Tibial nerve (tissue), 3 donors: ENCODE data around the gene NAMPT.

Experiments used
- POLR2A ChIP-seq, 2 donors: fragments of 450-650 bp; IDR thresholded peaks; one replicate each; pipeline ENCODE4 v1.6.1; 2017; ENCODE audit warnings: antibody characterized with exemption in 2 of 2, mild to moderate bottlenecking in 2 of 2, moderate library complexity in 2 of 2
- TF ChIP-seq, protein P1 (sequence below), 5 experiments: fragments of 200-600 bp in 3 of 5; fragments of 450-650 bp in 2 of 5; sonication (generic) in 3 of 5; IDR thresholded peaks; one replicate each; pipeline ENCODE4 v1.5.1; 2016 to 2019; ENCODE audit warnings: antibody characterized with exemption in 5 of 5, mild to moderate bottlenecking in 3 of 5, moderate library complexity in 2 of 5

DNA sequence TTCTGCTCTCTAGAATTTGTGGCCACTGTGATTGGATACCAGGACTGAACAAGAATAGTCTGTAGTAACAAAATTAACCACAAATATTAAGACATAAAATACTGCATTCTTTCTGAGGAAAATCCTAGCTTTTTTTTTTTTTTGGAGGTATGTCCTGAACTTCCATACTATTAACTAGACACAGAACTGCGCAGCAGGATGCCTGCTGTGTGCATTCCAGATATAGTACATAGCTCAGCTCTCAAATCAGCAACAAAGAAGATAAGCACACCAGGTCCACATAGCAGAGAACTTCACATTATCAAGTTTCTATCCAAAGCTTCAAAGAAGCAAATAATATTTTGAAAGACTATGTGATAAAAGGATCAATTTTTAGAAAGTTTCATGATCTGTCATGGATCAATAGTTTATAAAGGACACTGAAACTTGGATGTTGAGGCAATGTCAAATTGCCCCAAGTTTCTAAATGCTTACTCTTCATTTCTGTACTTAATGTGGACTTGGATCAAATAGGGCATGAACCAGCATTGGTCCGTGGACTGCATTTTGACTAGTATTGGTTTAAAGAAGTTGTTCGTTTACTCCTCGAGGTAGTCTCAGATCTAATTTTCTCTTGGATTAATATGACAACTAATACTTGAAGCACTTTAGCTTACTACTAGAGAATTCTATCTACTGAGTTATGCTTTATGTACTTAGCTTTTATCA is 15.4 kb downstream of the NAMPT start:
- TF ChIP-seq, protein P1, sequence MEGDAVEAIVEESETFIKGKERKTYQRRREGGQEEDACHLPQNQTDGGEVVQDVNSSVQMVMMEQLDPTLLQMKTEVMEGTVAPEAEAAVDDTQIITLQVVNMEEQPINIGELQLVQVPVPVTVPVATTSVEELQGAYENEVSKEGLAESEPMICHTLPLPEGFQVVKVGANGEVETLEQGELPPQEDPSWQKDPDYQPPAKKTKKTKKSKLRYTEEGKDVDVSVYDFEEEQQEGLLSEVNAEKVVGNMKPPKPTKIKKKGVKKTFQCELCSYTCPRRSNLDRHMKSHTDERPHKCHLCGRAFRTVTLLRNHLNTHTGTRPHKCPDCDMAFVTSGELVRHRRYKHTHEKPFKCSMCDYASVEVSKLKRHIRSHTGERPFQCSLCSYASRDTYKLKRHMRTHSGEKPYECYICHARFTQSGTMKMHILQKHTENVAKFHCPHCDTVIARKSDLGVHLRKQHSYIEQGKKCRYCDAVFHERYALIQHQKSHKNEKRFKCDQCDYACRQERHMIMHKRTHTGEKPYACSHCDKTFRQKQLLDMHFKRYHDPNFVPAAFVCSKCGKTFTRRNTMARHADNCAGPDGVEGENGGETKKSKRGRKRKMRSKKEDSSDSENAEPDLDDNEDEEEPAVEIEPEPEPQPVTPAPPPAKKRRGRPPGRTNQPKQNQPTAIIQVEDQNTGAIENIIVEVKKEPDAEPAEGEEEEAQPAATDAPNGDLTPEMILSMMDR (IDR thresholded peaks at IDR 0.05): no peak
- TF ChIP-seq POLR2A (IDR thresholded peaks at IDR 0.05): no peak
